ENCODE measurements around the gene NDST3. TPM values are rescaled to one million over a fixed set of nuclear protein-coding genes. Genes with fewer than 3 reads are reported as not detected.

NDST3 gene
- total RNA-seq, 1 experiment from 2014 or later, result 0.04 TPM

- ATAC-seq (no peak), DNase-seq (no peak)
- CTCF ChIA-PET, result no interaction called here
- no peak overlapping the region for H2AFZ ChIP-seq (ENCODE audit: low read length)
- H3K4me1 ChIP-seq (ENCODE audit: insufficient read depth, low read length), result no peaks in the 10 kb centered on the region
- H3K27me3 ChIP-seq (ENCODE audit: low read length), result no peaks in the 10 kb centered on the region
- no peaks in the 10 kb centered on the region for H3K9me3 ChIP-seq (ENCODE audit: low read length)
- H3K36me3 ChIP-seq (ENCODE audit: low read depth, low read length), result no peaks in the 10 kb centered on the region
- H3K4me2 ChIP-seq (ENCODE audit: low read length), result no peak overlapping the region
- no peaks in the 10 kb centered on the region for H3K9me2 ChIP-seq (replicated peaks; ENCODE audit: low read length)
- H3K79me2 ChIP-seq (ENCODE audit: low read length), result no peaks in the 10 kb centered on the region
- H3K9ac ChIP-seq (ENCODE audit: low read length), result no peak overlapping the region
- H3K27ac ChIP-seq (ENCODE audit: low read length), result no peak overlapping the region
- intact Hi-C loops (cut with micrococcal nuclease), result no loop called here
- no peak overlapping the region for H3K4me3 ChIP-seq (ENCODE audit: low read length)
- TF ChIP-seq CTCF (conservative IDR thresholded peaks at IDR 0.05; ENCODE audit: low read depth, low read length), result no peak
- no peak for TF ChIP-seq EZH2phosphoT487 (IDR thresholded peaks at IDR 0.05; ENCODE audit: borderline replicate concordance, low read length)
- TF ChIP-seq EZH2 (IDR thresholded peaks at IDR 0.05; ENCODE audit: low read length, unreplicated experiment), result no peak
- no TSS peak for BruUV-seq (replicated peaks)
- POLR2A ChIA-PET (ENCODE audit: unreplicated experiment), result no interaction called here
- H4K20me1 ChIP-seq (ENCODE audit: low read length), result no peaks in the 10 kb centered on the region
- H3F3A ChIP-seq (ENCODE audit: low read length, unreplicated experiment), result no peaks in the 10 kb centered on the region
Measured at GRCh38 chr4:118046323-118046722, 12.0 kb downstream of the NDST3 start.

- no peaks in the 10 kb centered on the region for H3K27me3 ChIP-seq (ENCODE audit: low read length)
- no peaks in the 10 kb centered on the region for H4K20me1 ChIP-seq (ENCODE audit: low read length)
- no TSS peak for BruUV-seq (replicated peaks)
- TF ChIP-seq EZH2 (IDR thresholded peaks at IDR 0.05; ENCODE audit: low read length, unreplicated experiment) (no peak), EZH2phosphoT487 (IDR thresholded peaks at IDR 0.05; ENCODE audit: borderline replicate concordance, low read length) (no peak), CTCF (conservative IDR thresholded peaks at IDR 0.05; ENCODE audit: low read depth, low read length) (no peak)
- no peak overlapping the region for H3K4me3 ChIP-seq (ENCODE audit: low read length)
- H3K4me2 ChIP-seq (ENCODE audit: low read length), result no peak overlapping the region
- ATAC-seq, result no peak
- H3K27ac ChIP-seq (ENCODE audit: low read length), result no peak overlapping the region
- H3K9me3 ChIP-seq (ENCODE audit: low read length), result no peaks in the 10 kb centered on the region
- CTCF ChIA-PET, result no interaction called here
- H3K79me2 ChIP-seq (ENCODE audit: low read length), result no peaks in the 10 kb centered on the region
- no peaks in the 10 kb centered on the region for H3K4me1 ChIP-seq (ENCODE audit: insufficient read depth, low read length)
- H3K36me3 ChIP-seq (ENCODE audit: low read depth, low read length), result no peaks in the 10 kb centered on the region
- POLR2A ChIA-PET (ENCODE audit: unreplicated experiment), result no interaction called here
- no peak overlapping the region for H2AFZ ChIP-seq (ENCODE audit: low read length)
- no peaks in the 10 kb centered on the region for H3F3A ChIP-seq (ENCODE audit: low read length, unreplicated experiment)
- H3K9ac ChIP-seq (ENCODE audit: low read length), result no peak overlapping the region
- intact Hi-C loops (cut with micrococcal nuclease), result no loop called here
- H3K9me2 ChIP-seq (replicated peaks; ENCODE audit: low read length), result no peaks in the 10 kb centered on the region
- no peak for DNase-seq
Measured at GRCh38 chr4:118047043-118047442, 12.8 kb downstream of the NDST3 start.

GRCh38 chr4:118058955-118059354 lies 24.7 kb downstream of the NDST3 start:
- CTCF ChIA-PET, result no interaction called here
- no peaks in the 10 kb centered on the region for H3K9me2 ChIP-seq (replicated peaks; ENCODE audit: low read length)
- POLR2A ChIA-PET (ENCODE audit: unreplicated experiment), result no interaction called here
- H3K4me1 ChIP-seq (ENCODE audit: insufficient read depth, low read length), result no peaks in the 10 kb centered on the region
- H3K27ac ChIP-seq (ENCODE audit: low read length), result no peak overlapping the region
- H3K36me3 ChIP-seq (ENCODE audit: low read depth, low read length), result no peaks in the 10 kb centered on the region
- no TSS peak for BruUV-seq (replicated peaks)
- no peak overlapping the region for H3K4me2 ChIP-seq (ENCODE audit: low read length)
- H3K9me3 ChIP-seq (ENCODE audit: low read length), result no peaks in the 10 kb centered on the region
- DNase-seq (no peak), ATAC-seq (no peak)
- H3K9ac ChIP-seq (ENCODE audit: low read length), result no peak overlapping the region
- no peak overlapping the region for H3K4me3 ChIP-seq (ENCODE audit: low read length)
- TF ChIP-seq EZH2phosphoT487 (IDR thresholded peaks at IDR 0.05; ENCODE audit: borderline replicate concordance, low read length) (no peak), EZH2 (IDR thresholded peaks at IDR 0.05; ENCODE audit: low read length, unreplicated experiment) (no peak), CTCF (conservative IDR thresholded peaks at IDR 0.05; ENCODE audit: low read depth, low read length) (no peak)
- no peaks in the 10 kb centered on the region for H3K79me2 ChIP-seq (ENCODE audit: low read length)
- H3K27me3 ChIP-seq (ENCODE audit: low read length), result no peaks in the 10 kb centered on the region
- H4K20me1 ChIP-seq (ENCODE audit: low read length), result no peaks in the 10 kb centered on the region
- H2AFZ ChIP-seq (ENCODE audit: low read length), result no peak overlapping the region
- no peaks in the 10 kb centered on the region for H3F3A ChIP-seq (ENCODE audit: low read length, unreplicated experiment)
- intact Hi-C loops (cut with micrococcal nuclease), result no loop called here
